Upper lobe of left lung (tissue), 6 donors: ENCODE measurements around the gene SP3. TPM values are rescaled to one million over a fixed set of nuclear protein-coding genes. Genes with fewer than 3 reads are reported as not detected.

Experiments used
- ATAC-seq, 2 donors: fragments of 200-7000 bp; cut with Tn5 transposase; one replicate each; pipeline ENCODE4 v1.9.1; 2022; ENCODE audit warnings: mild to moderate bottlenecking in 2 of 2, moderate library complexity in 2 of 2; ENCODE audit not compliant: low FRiP score in 2 of 2
- DNase-seq, 2 donors: peaks; one replicate each; pipeline ENCODE4 v3.0.0-alpha.2; 2019 to 2020
- H3K27ac ChIP-seq, 4 donors: fragments of 200-600 bp; sonication (generic); one replicate each; pipeline ENCODE4 v1.5.1; 2016 to 2019
- H3K27me3 ChIP-seq, 4 donors: fragments of 200-600 bp; sonication (generic); one replicate each; pipeline ENCODE4 v1.5.1; 2017 to 2019
- H3K36me3 ChIP-seq, 4 donors: fragments of 200-600 bp; sonication (generic); one replicate each; pipeline ENCODE4 v1.5.1; 2016 to 2019
- H3K4me1 ChIP-seq, 4 donors: fragments of 200-600 bp; sonication (generic); one replicate each; pipeline ENCODE4 v1.5.1; 2018 to 2019
- H3K4me3 ChIP-seq, 4 donors: fragments of 200-600 bp; sonication (generic); one replicate each; pipeline ENCODE4 v1.5.1; 2017 to 2019; ENCODE audit warnings: mild to moderate bottlenecking in 2 of 4, moderate library complexity in 1 of 4
- H3K9me3 ChIP-seq, 4 donors: fragments of 200-600 bp; sonication (generic); one replicate each; pipeline ENCODE4 v1.5.1; 2018 to 2019
- EP300 ChIP-seq, 4 donors: sonication (generic); formaldehyde crosslinking; IDR thresholded peaks; one replicate each; pipeline ENCODE4 v1.5.1; 2017; ENCODE audit warnings: antibody characterized with exemption in 4 of 4, control low read depth in 2 of 4
- POLR2A ChIP-seq, 4 donors: fragments of 450-650 bp; IDR thresholded peaks; one replicate each; pipeline ENCODE4 v1.5.1; 2016 to 2017; ENCODE audit warnings: antibody characterized with exemption in 4 of 4, mild to moderate bottlenecking in 2 of 4
- POLR2AphosphoS5 ChIP-seq, 2 donors: sonication (generic); formaldehyde crosslinking; IDR thresholded peaks; one replicate each; pipeline ENCODE4 v1.5.1; 2017; ENCODE audit warnings: antibody characterized with exemption in 2 of 2
- WGBS, 2 donors: methylation state at CpG; one replicate each; pipeline ENCODE4 v1.1.5; 2017 to 2018; 5-methylcytosine and 5-hydroxymethylcytosine counted together
- total RNA-seq, 6 donors: library from RNA; depleted of rRNA in 4 of 6; stranded (reverse); fragments of >200 nt in 4 of 6; gene quantifications; one replicate each; pipeline versions ENCODE4 v1.1.0 to v1.2.1, GENCODE V29; 2016 to 2021
- TF ChIP-seq, protein P1 (sequence below), 6 experiments: fragments of 450-650 bp in 4 of 6; fragments of 200-600 bp in 2 of 6; sonication (generic) in 2 of 6; IDR thresholded peaks; one replicate each; pipeline ENCODE4 v1.5.1; 2016 to 2019; ENCODE audit warnings: antibody characterized with exemption in 6 of 6
- donor health status: DM: no; HTN: no; CAD: no; lungs with moderate emphysema.
- donor health status: DM: no; HTN: yes; CAD: no; lungs with severe emphysema.

Gene SP3
- total RNA-seq, 6 donors from 2014 or later = 37.0 to 139 (median 77.0) TPM

DNA sequence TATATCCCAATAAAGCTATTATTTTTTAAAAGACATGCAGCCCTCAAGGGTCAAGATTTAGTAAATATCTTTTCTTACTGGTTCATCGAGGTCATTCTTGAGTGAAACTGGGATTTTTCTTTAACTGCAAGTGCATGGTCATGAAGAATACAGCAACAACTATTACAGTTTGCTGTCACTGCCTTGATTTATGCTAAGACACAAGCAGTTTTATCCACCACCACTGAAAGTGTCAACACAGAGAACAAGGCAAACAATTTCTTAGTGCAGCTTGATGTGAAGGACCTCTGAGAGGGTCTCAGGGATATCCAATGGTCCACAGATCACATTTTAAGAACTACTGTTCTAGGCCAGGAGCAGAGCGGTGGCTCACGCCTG is 12.1 kb downstream of the SP3 start:
- Histone ChIP-seq H3K9me3 (no peaks in the 10 kb centered on the region), H3K4me1 (peaks cover 25 to 85% (median 64%) of the 10 kb centered on the region in 4 donors), H3K27ac (no peak overlapping the region), H3K36me3 (peaks cover 0 to 24% (median 12%) of the 10 kb centered on the region in 4 donors), H3K4me3 (no peak overlapping the region), H3K27me3 (no peaks in the 10 kb centered on the region)
- no peak for DNase-seq
- TF ChIP-seq EP300 (IDR thresholded peaks at IDR 0.05) (no peak), POLR2A (IDR thresholded peaks at IDR 0.05) (no peak), POLR2AphosphoS5 (IDR thresholded peaks at IDR 0.05) (no peak)
- TF ChIP-seq, protein P1, sequence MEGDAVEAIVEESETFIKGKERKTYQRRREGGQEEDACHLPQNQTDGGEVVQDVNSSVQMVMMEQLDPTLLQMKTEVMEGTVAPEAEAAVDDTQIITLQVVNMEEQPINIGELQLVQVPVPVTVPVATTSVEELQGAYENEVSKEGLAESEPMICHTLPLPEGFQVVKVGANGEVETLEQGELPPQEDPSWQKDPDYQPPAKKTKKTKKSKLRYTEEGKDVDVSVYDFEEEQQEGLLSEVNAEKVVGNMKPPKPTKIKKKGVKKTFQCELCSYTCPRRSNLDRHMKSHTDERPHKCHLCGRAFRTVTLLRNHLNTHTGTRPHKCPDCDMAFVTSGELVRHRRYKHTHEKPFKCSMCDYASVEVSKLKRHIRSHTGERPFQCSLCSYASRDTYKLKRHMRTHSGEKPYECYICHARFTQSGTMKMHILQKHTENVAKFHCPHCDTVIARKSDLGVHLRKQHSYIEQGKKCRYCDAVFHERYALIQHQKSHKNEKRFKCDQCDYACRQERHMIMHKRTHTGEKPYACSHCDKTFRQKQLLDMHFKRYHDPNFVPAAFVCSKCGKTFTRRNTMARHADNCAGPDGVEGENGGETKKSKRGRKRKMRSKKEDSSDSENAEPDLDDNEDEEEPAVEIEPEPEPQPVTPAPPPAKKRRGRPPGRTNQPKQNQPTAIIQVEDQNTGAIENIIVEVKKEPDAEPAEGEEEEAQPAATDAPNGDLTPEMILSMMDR (IDR thresholded peaks at IDR 0.05) = no peak
- 84 to 88% methylated on average over 2 to 3 of the region's 3 CpGs for WGBS, 2 donors
- ATAC-seq = no peak

DNA sequence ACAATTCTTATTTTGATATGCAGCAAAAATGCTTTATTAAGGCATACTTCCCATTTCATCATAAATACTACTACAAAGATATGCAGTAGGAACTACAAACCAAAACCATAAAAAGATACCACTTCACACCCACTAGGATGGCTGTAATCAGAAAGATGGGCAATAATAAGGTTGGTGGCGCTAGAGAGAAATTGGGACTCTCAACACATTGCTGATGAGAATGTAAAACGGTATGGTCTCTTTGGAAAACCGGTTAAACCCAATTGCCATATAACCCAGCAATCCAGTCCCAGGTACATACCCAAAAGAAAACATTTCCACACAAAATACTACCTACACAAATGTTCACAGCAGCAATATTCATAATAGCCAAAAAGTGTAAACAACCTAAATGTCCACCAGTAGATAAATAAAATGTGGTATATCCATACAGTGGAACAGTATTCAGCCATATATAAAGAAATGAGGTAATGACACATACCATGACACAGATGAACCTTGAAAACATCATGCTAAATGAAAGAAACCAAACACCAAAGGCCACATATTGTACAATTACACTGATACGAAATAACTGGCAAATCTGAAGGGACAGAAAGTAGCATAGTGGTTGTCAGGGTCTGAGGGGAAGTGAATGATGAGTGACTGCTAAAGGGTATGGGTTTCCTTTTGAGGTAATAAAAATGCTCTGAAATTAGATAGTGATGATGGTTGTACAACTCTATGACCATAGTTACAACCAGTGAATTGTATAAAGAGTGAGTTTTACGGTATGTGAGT is 12.7 kb downstream of the SP3 start:
- Histone ChIP-seq H3K4me1 (peaks cover 25 to 85% (median 60%) of the 10 kb centered on the region in 4 donors), H3K9me3 (no peaks in the 10 kb centered on the region), H3K27ac (no peak overlapping the region), H3K36me3 (peaks cover 0 to 24% (median 12%) of the 10 kb centered on the region in 4 donors), H3K4me3 (no peak overlapping the region), H3K27me3 (no peaks in the 10 kb centered on the region)
- no peak for DNase-seq
- no peak for TF ChIP-seq POLR2AphosphoS5 (IDR thresholded peaks at IDR 0.05)
- TF ChIP-seq POLR2A (IDR thresholded peaks at IDR 0.05) = no peak
- TF ChIP-seq EP300 (IDR thresholded peaks at IDR 0.05) = no peak
- TF ChIP-seq, protein P1 (IDR thresholded peaks at IDR 0.05) = no peak
- 93 to 95% methylated on average over 5 of the region's 5 CpGs for WGBS, 2 donors
- ATAC-seq = no peak

DNA sequence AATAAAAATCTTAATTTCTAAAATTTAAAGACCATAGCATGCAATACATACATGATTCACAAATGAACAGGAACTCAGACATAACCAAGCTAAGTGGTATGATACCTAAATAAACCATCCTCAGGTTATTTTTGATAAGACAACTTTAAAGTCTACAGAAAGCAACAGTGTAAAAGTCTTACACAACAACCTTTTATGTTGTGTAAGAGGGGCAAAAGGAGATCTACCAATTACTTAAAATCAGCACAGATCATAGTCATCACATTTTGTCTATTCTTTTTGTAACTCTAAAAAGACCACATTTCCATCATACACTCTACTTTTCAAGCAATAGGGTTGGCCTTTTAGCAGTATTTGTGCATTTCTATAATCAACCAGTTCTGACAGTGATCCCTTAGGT is 16.3 kb downstream of the SP3 start:
- peaks cover 9 to 67% (median 45%) of the 10 kb centered on the region in 4 donors for H3K4me1 ChIP-seq
- ATAC-seq = no peak

DNA sequence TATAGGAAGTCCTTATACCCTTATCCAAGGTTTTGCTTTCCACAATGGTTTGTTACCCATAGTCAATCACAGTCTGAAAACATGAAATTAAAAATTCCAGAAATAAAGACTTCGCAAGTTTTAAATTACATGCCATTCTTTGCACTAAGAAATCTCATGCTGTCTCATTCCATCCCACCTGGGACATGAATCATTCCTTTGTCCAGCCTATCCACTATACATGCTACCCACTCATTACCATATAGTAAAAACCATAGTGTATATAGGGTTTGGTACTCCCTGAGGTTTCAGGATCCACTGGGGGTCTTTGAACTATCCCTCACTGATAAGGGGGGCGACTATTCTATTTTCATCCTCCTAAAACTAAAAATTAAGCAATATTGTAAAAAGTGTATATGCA is 17.0 kb downstream of the SP3 start:
- no peak for TF ChIP-seq EP300 (IDR thresholded peaks at IDR 0.05)
- TF ChIP-seq, protein P1 (IDR thresholded peaks at IDR 0.05) = no peak
- no peak for TF ChIP-seq POLR2A (IDR thresholded peaks at IDR 0.05)
- TF ChIP-seq POLR2AphosphoS5 (IDR thresholded peaks at IDR 0.05) = no peak
- Histone ChIP-seq H3K4me3 (no peak overlapping the region), H3K4me1 (peaks cover 13 to 60% (median 42%) of the 10 kb centered on the region in 4 donors), H3K27me3 (no peaks in the 10 kb centered on the region), H3K27ac (no peak overlapping the region), H3K9me3 (no peaks in the 10 kb centered on the region), H3K36me3 (peaks cover 0 to 2% (median under 1%) of the 10 kb centered on the region in 4 donors)
- WGBS, 2 donors = 95 to 99% methylated on average over 2 of the region's 2 CpGs
- ATAC-seq = no peak
- DNase-seq = no peak

More for the DNA sequence above, 16.3 kb downstream of the SP3 start:
- Histone ChIP-seq H3K36me3 (peaks cover 0 to 7% (median under 1%) of the 10 kb centered on the region in 4 donors), H3K9me3 (no peaks in the 10 kb centered on the region), H3K4me3 (no peak overlapping the region), H3K27me3 (no peaks in the 10 kb centered on the region), H3K27ac (no peak overlapping the region)
- TF ChIP-seq, protein P1 (IDR thresholded peaks at IDR 0.05) = no peak
- no peak for TF ChIP-seq POLR2A (IDR thresholded peaks at IDR 0.05)
- no peak for DNase-seq

DNA sequence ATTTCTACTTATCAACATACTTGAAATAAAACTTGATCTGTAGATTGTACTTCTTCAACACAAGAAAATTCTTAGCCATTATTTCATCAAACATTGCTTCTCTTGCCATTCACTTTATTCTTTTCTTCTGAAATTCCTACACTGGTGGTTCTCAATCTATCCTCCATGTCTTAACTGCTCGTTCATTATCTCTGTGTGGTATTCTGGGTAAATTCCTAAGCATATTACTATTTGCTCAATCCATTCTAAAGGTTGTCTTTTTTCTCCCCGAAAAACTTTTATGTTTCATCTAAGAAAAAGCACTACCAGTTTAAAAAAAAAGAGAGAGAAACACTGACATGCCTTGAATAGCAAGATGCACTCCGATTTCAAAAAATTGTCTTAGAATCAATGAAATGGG is 18.0 kb downstream of the SP3 start:
- Histone ChIP-seq H3K4me1 (peaks cover 19 to 56% (median 40%) of the 10 kb centered on the region in 4 donors), H3K27me3 (no peaks in the 10 kb centered on the region), H3K36me3 (peaks cover 0 to 2% (median 0%) of the 10 kb centered on the region in 4 donors), H3K4me3 (no peak overlapping the region), H3K27ac (no peak overlapping the region), H3K9me3 (no peaks in the 10 kb centered on the region)
- 75 to 77% methylated on average over 3 of the region's 3 CpGs for WGBS, 2 donors
- TF ChIP-seq EP300 (IDR thresholded peaks at IDR 0.05) = no peak
- DNase-seq (no peak), ATAC-seq (no peak)
